Parathyroid adenoma (tissue), 2 donors: ENCODE data around the gene DSG3.

ENCODE experiments used
- H2AFZ ChIP-seq: fragments of 300-600 bp; sonication (generic); one replicate; pipeline ENCODE4 v1.7.0; 2017; ENCODE audit warnings: antibody characterized with exemption, mild to moderate bottlenecking
- H3K27ac ChIP-seq: fragments of 300-600 bp; sonication (generic); one replicate; pipeline ENCODE4 v1.7.0; 2017
- H3K27me3 ChIP-seq: fragments of 300-600 bp; sonication (generic); one replicate; pipeline ENCODE4 v1.7.0; 2017; ENCODE audit warnings: low read length; ENCODE audit not compliant: control insufficient read depth, insufficient read depth
- H3K36me3 ChIP-seq: fragments of 300-600 bp; sonication (generic); one replicate; pipeline ENCODE4 v1.7.0; 2017; ENCODE audit warnings: low read length; ENCODE audit not compliant: control insufficient read depth, insufficient read depth
- H3K4me1 ChIP-seq: fragments of 300-600 bp; sonication (generic); one replicate; pipeline ENCODE4 v1.7.0; 2017; ENCODE audit warnings: control low read depth
- H3K4me2 ChIP-seq: fragments of 300-600 bp; sonication (generic); one replicate; pipeline ENCODE4 v1.7.0; 2017; ENCODE audit warnings: low read length
- H3K4me3 ChIP-seq: fragments of 300-600 bp; sonication (generic); one replicate; pipeline ENCODE4 v1.7.0; 2017; ENCODE audit warnings: low read depth, low read length
- H3K79me2 ChIP-seq: fragments of 300-600 bp; sonication (generic); one replicate; pipeline ENCODE4 v1.7.0; 2017; ENCODE audit warnings: control low read depth
- H3K9ac ChIP-seq: fragments of 300-600 bp; sonication (generic); one replicate; pipeline ENCODE4 v1.7.0; 2017; ENCODE audit warnings: mild to moderate bottlenecking
- H3K9me3 ChIP-seq: fragments of 300-600 bp; sonication (generic); one replicate; pipeline ENCODE4 v1.7.0; 2017; ENCODE audit warnings: low read length; ENCODE audit not compliant: control insufficient read depth
- CTCF ChIP-seq: fragments of 300-600 bp; sonication (generic); IDR thresholded peaks from one replicate; pipeline ENCODE4 v1.7.0; 2017; ENCODE audit warnings: antibody characterized with exemption, mild to moderate bottlenecking
- donor health status: primary hyperparathyroidism.

DSG3 gene

GRCh38 chr18:31424383-31424988 is 23.1 kb upstream of the DSG3 start:
- Histone ChIP-seq H3K36me3 (no peaks in the 10 kb centered on the region), H3K27me3 (no peaks in the 10 kb centered on the region), H3K79me2 (no peaks in the 10 kb centered on the region), H3K9me3 (no peaks in the 10 kb centered on the region), H3K4me2 (no peak overlapping the region), H3K9ac (no peak overlapping the region), H3K4me1 (no peaks in the 10 kb centered on the region), H2AFZ (peak overlapping the region; percentile 20), H3K27ac (no peak overlapping the region), H3K4me3 (no peak overlapping the region)
- peak; percentile 63 for TF ChIP-seq CTCF

GRCh38 chr18:31426021-31426420 is 21.5 kb upstream of the DSG3 start:
- no peak overlapping the region for H3K4me3 ChIP-seq
- H3K9ac ChIP-seq: no peak overlapping the region
- H3K4me2 ChIP-seq: no peak overlapping the region
- no peak overlapping the region for H3K27ac ChIP-seq
- H3K27me3 ChIP-seq: no peaks in the 10 kb centered on the region
- peak overlapping the region; percentile 6 for H2AFZ ChIP-seq
- no peak for TF ChIP-seq CTCF
- H3K9me3 ChIP-seq: no peaks in the 10 kb centered on the region
- no peaks in the 10 kb centered on the region for H3K79me2 ChIP-seq
- no peaks in the 10 kb centered on the region for H3K36me3 ChIP-seq
- H3K4me1 ChIP-seq: no peaks in the 10 kb centered on the region

GRCh38 chr18:31426871-31427406 is 20.6 kb upstream of the DSG3 start:
- no peak for TF ChIP-seq CTCF
- H3K79me2 ChIP-seq: no peaks in the 10 kb centered on the region
- H3K27me3 ChIP-seq: no peaks in the 10 kb centered on the region
- peak overlapping the region; percentile 33 for H2AFZ ChIP-seq
- H3K27ac ChIP-seq: no peak overlapping the region
- H3K36me3 ChIP-seq: no peaks in the 10 kb centered on the region
- H3K9ac ChIP-seq: no peak overlapping the region
- H3K4me2 ChIP-seq: no peak overlapping the region
- no peak overlapping the region for H3K4me3 ChIP-seq
- no peaks in the 10 kb centered on the region for H3K4me1 ChIP-seq
- H3K9me3 ChIP-seq: no peaks in the 10 kb centered on the region

GRCh38 chr18:31428211-31428610 is 19.3 kb upstream of the DSG3 start:
- Histone ChIP-seq H3K27me3 (no peaks in the 10 kb centered on the region), H3K79me2 (no peaks in the 10 kb centered on the region), H3K9ac (no peak overlapping the region), H3K4me2 (no peak overlapping the region), H3K27ac (no peak overlapping the region), H3K4me1 (no peaks in the 10 kb centered on the region), H3K9me3 (no peaks in the 10 kb centered on the region), H3K36me3 (no peaks in the 10 kb centered on the region), H2AFZ (no peak overlapping the region), H3K4me3 (no peak overlapping the region)
- TF ChIP-seq CTCF: no peak

GRCh38 chr18:31429623-31430022 is 17.9 kb upstream of the DSG3 start:
- Histone ChIP-seq H3K4me3 (no peak overlapping the region), H2AFZ (no peak overlapping the region), H3K4me1 (no peaks in the 10 kb centered on the region), H3K36me3 (no peaks in the 10 kb centered on the region), H3K27ac (no peak overlapping the region), H3K27me3 (no peaks in the 10 kb centered on the region), H3K79me2 (no peaks in the 10 kb centered on the region), H3K9me3 (no peaks in the 10 kb centered on the region), H3K4me2 (no peak overlapping the region), H3K9ac (no peak overlapping the region)
- no peak for TF ChIP-seq CTCF
